ENCODE measurements around the gene PTPRN2. TPM values are rescaled to one million over a fixed set of nuclear protein-coding genes. Genes with fewer than 3 reads are reported as not detected.

PTPRN2 gene
- total and polyA plus RNA-seq, 2 of the 13 experiments (the other 11 are each of a cell fraction or from before 2014, with no cell fraction given) = 2.5 to 24.2 TPM

DNA sequence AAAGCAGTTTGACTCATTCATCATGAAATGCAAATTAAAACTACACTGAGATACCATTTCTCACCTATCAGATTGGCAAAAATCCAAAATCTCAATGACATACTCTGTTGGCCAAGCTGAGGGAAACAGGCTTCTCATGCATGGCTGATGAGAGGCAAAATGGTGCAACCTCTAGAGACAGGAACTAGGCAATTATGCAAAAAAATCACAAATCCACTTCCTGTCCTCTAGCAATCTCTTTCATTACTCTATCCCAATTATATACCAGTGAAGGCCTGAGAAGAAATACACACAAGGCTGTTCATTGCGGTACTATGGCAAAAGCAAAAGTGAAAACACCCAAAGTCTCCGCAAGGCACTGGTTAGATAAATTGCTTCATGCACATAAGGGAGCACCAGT, 25.9 kb upstream of the PTPRN2 start:
- Histone ChIP-seq H3K4me2 (ENCODE audit: low read depth, low read length) (no peak overlapping the region), H3K4me3 (replicated peaks in 1 of 3; ENCODE audit: insufficient read depth in 1 of 3, low read depth in 2 of 3, low read length in 3 of 3) (no peak overlapping the region), H3K27ac (ENCODE audit: extremely low read length, insufficient read depth, low read length) (no peak overlapping the region), H3K9me3 (ENCODE audit: low read length) (no peaks in the 10 kb centered on the region), H4K20me1 (ENCODE audit: insufficient read depth, low read length) (no peaks in the 10 kb centered on the region), H3K27me3 (ENCODE audit: control insufficient read depth in 1 of 2, insufficient read depth in 2 of 2, low read length in 2 of 2) (no peaks in the 10 kb centered on the region), H2AFZ (ENCODE audit: low read length) (no peak overlapping the region), H3K36me3 (replicated peaks in 1 of 2; ENCODE audit: control insufficient read depth in 1 of 2, insufficient read depth in 2 of 2, low read length in 2 of 2) (no peaks in the 10 kb centered on the region), H3K9ac (ENCODE audit: insufficient read depth, low read depth, low read length) (no peak overlapping the region), H3K79me2 (ENCODE audit: insufficient read depth, low read length) (no peaks in the 10 kb centered on the region), H3K4me1 (ENCODE audit: insufficient read depth, low read length) (no peaks in the 10 kb centered on the region)
- ATAC-seq (no peak), FAIRE-seq (no peak), DNase-seq (ENCODE audit: low spot score) (no peak)
- TF ChIP-seq BCL6 (CRISPR knock-in tag; IDR thresholded peaks at IDR 0.05) (no peak), ZNF780A (CRISPR knock-in tag; IDR thresholded peaks at IDR 0.05) (no peak), ZNF207 (IDR thresholded peaks at IDR 0.05; ENCODE audit: borderline replicate concordance) (no peak), PITX1 (CRISPR knock-in tag; IDR thresholded peaks at IDR 0.05) (no peak), FOXC1 (CRISPR knock-in tag; IDR thresholded peaks at IDR 0.05; ENCODE audit: borderline replicate concordance) (no peak), ONECUT2 (CRISPR knock-in tag; IDR thresholded peaks at IDR 0.05) (no peak), HHEX (CRISPR knock-in tag; IDR thresholded peaks at IDR 0.05) (no peak), ZNF331 (CRISPR knock-in tag; IDR thresholded peaks at IDR 0.05) (no peak), ZNF879 (CRISPR knock-in tag; IDR thresholded peaks at IDR 0.05) (no peak), KDM5B (CRISPR knock-in tag; IDR thresholded peaks at IDR 0.05; ENCODE audit: borderline replicate concordance) (no peak)
- intact Hi-C loops (cut with micrococcal nuclease; ENCODE audit: unreplicated experiment) = no loop called here
- in situ Hi-C loops (cut with HindIII; ENCODE audit: extremely low pct_ligation_motif_present, low pct_unique_long_range_greater_than_20kb) = no loop called here
- ChIA-PET POLR2A (interaction anchor here (1.0 kb wide), 1 partner anchor 13 kb away, joined by 4 read pairs; no protein-coding TSS in a partner anchor), CTCF (ENCODE audit: low intra/inter-chr PET ratio, low total read pairs) (no interaction called here)
- BruUV-seq (replicated peaks) = no TSS peak
- WGBS (ENCODE audit: low lambda C conversion rate) = 100% methylated on average over 2 of the region's 2 CpGs

DNA sequence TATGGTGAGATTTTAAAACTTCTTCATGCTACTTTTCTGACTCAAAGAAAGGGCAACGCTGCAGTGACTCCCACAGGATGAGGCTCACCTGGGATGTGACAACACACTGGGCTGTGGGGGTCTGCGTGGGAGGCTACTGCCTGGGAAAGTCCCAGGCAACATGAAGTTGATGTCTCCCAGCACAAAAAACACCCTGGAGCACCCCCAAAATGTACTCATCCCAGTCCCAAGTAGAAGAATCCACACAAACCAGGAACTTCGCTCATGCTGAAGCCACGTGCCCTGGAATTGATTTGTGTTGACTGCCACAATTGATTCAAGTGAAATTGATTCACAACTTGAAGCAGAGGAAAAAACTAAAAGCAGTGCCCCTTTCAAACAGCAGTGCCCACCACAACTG, 24.9 kb upstream of the PTPRN2 start:
- Histone ChIP-seq H3K79me2 (ENCODE audit: insufficient read depth, low read length) (no peaks in the 10 kb centered on the region), H3K27ac (ENCODE audit: extremely low read length, insufficient read depth, low read length) (no peak overlapping the region), H3K36me3 (replicated peaks in 1 of 2; ENCODE audit: control insufficient read depth in 1 of 2, insufficient read depth in 2 of 2, low read length in 2 of 2) (no peaks in the 10 kb centered on the region), H3K9me3 (ENCODE audit: low read length) (no peaks in the 10 kb centered on the region), H3K4me2 (ENCODE audit: low read depth, low read length) (no peak overlapping the region), H3K4me1 (ENCODE audit: insufficient read depth, low read length) (no peaks in the 10 kb centered on the region), H3K27me3 (ENCODE audit: control insufficient read depth in 1 of 2, insufficient read depth in 2 of 2, low read length in 2 of 2) (no peaks in the 10 kb centered on the region), H2AFZ (ENCODE audit: low read length) (no peak overlapping the region), H3K4me3 (replicated peaks in 1 of 3; ENCODE audit: insufficient read depth in 1 of 3, low read depth in 2 of 3, low read length in 3 of 3) (no peak overlapping the region), H3K9ac (ENCODE audit: insufficient read depth, low read depth, low read length) (no peak overlapping the region), H4K20me1 (ENCODE audit: insufficient read depth, low read length) (no peaks in the 10 kb centered on the region)
- CTCF ChIA-PET (ENCODE audit: low intra/inter-chr PET ratio, low total read pairs) = no interaction called here
- in situ Hi-C loops (cut with HindIII; ENCODE audit: extremely low pct_ligation_motif_present, low pct_unique_long_range_greater_than_20kb) = no loop called here
- POLR2A ChIA-PET = no interaction called here
- DNase-seq (ENCODE audit: low spot score) = no peak
- BruUV-seq (replicated peaks) = no TSS peak
- no peak for FAIRE-seq
- ATAC-seq = no peak
- intact Hi-C loops (cut with micrococcal nuclease; ENCODE audit: unreplicated experiment) = no loop called here
- 100% methylated on average over 1 of the region's 4 CpGs for WGBS (ENCODE audit: low lambda C conversion rate)
- no peak for TF ChIP-seq RBM39 (IDR thresholded peaks at IDR 0.05; ENCODE audit: low read depth, low read length, poor library complexity, severe bottlenecking)
- TF ChIP-seq ATF1 (CRISPR knock-in tag; IDR thresholded peaks at IDR 0.05) = no peak
- TF ChIP-seq, protein P1, sequence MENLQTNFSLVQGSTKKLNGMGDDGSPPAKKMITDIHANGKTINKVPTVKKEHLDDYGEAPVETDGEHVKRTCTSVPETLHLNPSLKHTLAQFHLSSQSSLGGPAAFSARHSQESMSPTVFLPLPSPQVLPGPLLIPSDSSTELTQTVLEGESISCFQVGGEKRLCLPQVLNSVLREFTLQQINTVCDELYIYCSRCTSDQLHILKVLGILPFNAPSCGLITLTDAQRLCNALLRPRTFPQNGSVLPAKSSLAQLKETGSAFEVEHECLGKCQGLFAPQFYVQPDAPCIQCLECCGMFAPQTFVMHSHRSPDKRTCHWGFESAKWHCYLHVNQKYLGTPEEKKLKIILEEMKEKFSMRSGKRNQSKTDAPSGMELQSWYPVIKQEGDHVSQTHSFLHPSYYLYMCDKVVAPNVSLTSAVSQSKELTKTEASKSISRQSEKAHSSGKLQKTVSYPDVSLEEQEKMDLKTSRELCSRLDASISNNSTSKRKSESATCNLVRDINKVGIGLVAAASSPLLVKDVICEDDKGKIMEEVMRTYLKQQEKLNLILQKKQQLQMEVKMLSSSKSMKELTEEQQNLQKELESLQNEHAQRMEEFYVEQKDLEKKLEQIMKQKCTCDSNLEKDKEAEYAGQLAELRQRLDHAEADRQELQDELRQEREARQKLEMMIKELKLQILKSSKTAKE (CRISPR knock-in tag; IDR thresholded peaks at IDR 0.05; ENCODE audit: borderline replicate concordance) = no peak
- no peak for TF ChIP-seq SIX4 (CRISPR knock-in tag; IDR thresholded peaks at IDR 0.05)
- TF ChIP-seq HOXA3 (CRISPR knock-in tag; IDR thresholded peaks at IDR 0.05) = no peak
- TF ChIP-seq NR3C1 (CRISPR knock-in tag; IDR thresholded peaks at IDR 0.05) = no peak
- TF ChIP-seq, protein P2, sequence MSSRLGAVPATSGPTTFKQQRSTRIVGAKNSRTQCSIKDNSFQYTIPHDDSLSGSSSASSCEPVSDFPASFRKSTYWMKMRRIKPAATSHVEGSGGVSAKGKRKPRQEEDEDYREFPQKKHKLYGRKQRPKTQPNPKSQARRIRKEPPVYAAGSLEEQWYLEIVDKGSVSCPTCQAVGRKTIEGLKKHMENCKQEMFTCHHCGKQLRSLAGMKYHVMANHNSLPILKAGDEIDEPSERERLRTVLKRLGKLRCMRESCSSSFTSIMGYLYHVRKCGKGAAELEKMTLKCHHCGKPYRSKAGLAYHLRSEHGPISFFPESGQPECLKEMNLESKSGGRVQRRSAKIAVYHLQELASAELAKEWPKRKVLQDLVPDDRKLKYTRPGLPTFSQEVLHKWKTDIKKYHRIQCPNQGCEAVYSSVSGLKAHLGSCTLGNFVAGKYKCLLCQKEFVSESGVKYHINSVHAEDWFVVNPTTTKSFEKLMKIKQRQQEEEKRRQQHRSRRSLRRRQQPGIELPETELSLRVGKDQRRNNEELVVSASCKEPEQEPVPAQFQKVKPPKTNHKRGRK (CRISPR knock-in tag; IDR thresholded peaks at IDR 0.05) = no peak
